Fibroblast of pulmonary artery (primary cell): ENCODE measurements around the gene EGLN3.

Source experiments
- DNase-seq: peaks from one replicate; pipeline ENCODE4 v3.0.0-alpha.2; 2010; ENCODE audit warnings: low read depth
- H3K4me3 ChIP-seq: replicated peaks from 2 replicates; pipeline ENCODE4 v1.5.1; 2011; ENCODE audit warnings: low read depth, mild to moderate bottlenecking, control low read depth, low read length, moderate library complexity
- TF ChIP-seq, protein P1 (sequence below): IDR thresholded peaks from 2 replicates; pipeline ENCODE4 v1.5.1; 2011; ENCODE audit warnings: mild to moderate bottlenecking, control low read depth, low read length, inconsistent platforms; ENCODE audit errors: missing control alignments

EGLN3 gene

GRCh38 chr14:33992274-33993007, 41.6 kb upstream of the EGLN3 start:
- TF ChIP-seq, protein P1, sequence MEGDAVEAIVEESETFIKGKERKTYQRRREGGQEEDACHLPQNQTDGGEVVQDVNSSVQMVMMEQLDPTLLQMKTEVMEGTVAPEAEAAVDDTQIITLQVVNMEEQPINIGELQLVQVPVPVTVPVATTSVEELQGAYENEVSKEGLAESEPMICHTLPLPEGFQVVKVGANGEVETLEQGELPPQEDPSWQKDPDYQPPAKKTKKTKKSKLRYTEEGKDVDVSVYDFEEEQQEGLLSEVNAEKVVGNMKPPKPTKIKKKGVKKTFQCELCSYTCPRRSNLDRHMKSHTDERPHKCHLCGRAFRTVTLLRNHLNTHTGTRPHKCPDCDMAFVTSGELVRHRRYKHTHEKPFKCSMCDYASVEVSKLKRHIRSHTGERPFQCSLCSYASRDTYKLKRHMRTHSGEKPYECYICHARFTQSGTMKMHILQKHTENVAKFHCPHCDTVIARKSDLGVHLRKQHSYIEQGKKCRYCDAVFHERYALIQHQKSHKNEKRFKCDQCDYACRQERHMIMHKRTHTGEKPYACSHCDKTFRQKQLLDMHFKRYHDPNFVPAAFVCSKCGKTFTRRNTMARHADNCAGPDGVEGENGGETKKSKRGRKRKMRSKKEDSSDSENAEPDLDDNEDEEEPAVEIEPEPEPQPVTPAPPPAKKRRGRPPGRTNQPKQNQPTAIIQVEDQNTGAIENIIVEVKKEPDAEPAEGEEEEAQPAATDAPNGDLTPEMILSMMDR, result no peak
- H3K4me3 ChIP-seq, result no peak overlapping the region
- DNase-seq, result no peak

GRCh38 chr14:33990790-33991189, 39.9 kb upstream of the EGLN3 start:
- DNase-seq, result no peak

DNA sequence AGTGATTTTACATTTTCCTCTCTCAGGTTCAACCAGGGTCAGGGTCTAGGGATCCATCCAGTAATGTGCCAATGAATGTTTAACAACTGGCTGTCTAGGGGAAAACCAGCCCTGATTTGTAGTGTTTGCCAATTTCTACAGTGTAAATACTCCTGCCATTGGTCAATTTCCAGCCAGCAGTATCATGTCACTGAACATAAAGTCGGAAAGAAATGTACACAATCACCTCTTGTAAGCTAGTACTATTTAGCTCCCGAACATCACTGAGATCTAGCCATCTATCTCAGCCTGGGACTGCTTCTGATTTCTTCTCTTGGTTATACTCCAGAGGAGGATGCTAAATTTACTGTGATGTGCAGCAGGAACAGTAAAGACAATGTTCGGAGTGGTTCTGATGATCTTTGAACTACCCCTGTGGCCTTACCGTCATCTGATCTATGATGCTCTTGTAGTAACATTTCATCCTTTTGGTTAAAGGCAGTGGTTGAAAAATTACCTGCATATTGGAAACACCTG, 36.7 kb upstream of the EGLN3 start:
- TF ChIP-seq, protein P1, result no peak

More at GRCh38 chr14:33990790-33991189, 39.9 kb upstream of the EGLN3 start:
- TF ChIP-seq, protein P1, result no peak
- H3K4me3 ChIP-seq, result no peak overlapping the region

DNA sequence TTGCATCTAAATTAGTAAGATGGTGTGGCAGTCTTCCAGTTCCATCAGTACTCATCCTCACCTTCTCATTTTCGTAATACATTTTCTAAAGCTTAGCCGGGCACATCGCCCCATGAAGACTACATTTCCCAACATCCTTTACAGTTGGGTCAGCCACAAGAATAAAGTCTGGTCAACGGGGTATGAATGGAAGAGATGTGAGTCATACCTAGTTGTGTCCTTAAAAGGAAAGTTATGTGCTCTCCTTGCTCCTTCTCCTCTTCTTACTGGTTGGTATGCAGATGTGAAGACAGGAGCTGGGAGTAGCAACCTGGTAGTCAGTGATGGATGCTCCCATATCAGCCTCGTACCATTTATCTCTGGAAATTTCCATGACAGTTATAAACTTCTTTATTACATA, 35.9 kb upstream of the EGLN3 start:
- TF ChIP-seq, protein P1, result no peak
- DNase-seq, result peak; percentile 87
- H3K4me3 ChIP-seq, result no peak overlapping the region

More for the DNA sequence above, 36.7 kb upstream of the EGLN3 start:
- no peak overlapping the region for H3K4me3 ChIP-seq
- no peak for DNase-seq

- DNase-seq, result no peak
- TF ChIP-seq, protein P1, result no peak
- H3K4me3 ChIP-seq, result no peak overlapping the region
Observed at GRCh38 chr14:33985242-33985641, 34.4 kb upstream of the EGLN3 start.

GRCh38 chr14:33979613-33980276, 28.9 kb upstream of the EGLN3 start:
- no peak for DNase-seq
- TF ChIP-seq, protein P1, result no peak
- H3K4me3 ChIP-seq, result no peak overlapping the region
